ENCODE measurements around the gene DOCK9. TPM values are rescaled to one million over a fixed set of nuclear protein-coding genes. Genes with fewer than 3 reads are reported as not detected.

DOCK9 gene
- total and polyA plus RNA-seq, 2 donors (not counting 1 experiment from before 2014, with no cell fraction given) = 18.5 to 28.0 TPM

DNA sequence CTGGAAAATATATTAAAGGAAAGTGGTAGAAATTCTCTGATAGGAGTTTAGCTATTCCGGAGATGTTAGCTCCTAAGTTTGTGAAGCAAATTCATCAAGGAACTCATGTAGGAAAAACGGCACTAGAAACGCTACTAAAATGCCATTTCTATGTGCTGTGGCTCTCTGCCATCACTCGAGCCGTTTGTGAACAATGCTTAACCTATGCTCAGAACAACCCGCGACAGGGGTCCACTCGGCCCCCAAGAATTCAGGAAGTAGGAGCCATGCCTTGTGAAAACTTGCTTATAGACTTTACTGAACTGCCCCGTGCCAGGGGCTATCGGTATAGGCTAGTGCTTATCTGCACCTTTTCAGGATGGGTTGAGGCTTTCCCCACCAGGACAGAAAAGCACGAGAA, 211.2 kb downstream of the DOCK9 start:
- Histone ChIP-seq H4K20me1 (ENCODE audit: control insufficient read depth, insufficient read depth, low read length, poor library complexity, severe bottlenecking) (no peaks in the 10 kb centered on the region), H3K4me2 (replicated peaks; ENCODE audit: low read depth, low read length, poor library complexity, severe bottlenecking) (no peak overlapping the region), H3K27me3 (replicated peaks in 1 of 4; ENCODE audit: control extremely low read depth in 1 of 4, control insufficient read depth in 3 of 4, insufficient read depth in 4 of 4, low read length in 3 of 4) (no peaks in the 10 kb centered on the region), H3K4me1 (ENCODE audit: control insufficient read depth in 2 of 2, insufficient read depth in 2 of 2, low read length in 2 of 2) (no peaks in the 10 kb centered on the region), H3K36me3 (replicated peaks in 1 of 2; ENCODE audit: control extremely low read depth in 1 of 2, control insufficient read depth in 1 of 2, extremely low read depth in 1 of 2, insufficient read depth in 2 of 2, low read length in 1 of 2) (no peaks in the 10 kb centered on the region), H3K27ac (ENCODE audit: low read length in 2 of 2) (no peak overlapping the region), H3K4me3 (ENCODE audit: control extremely low read depth in 1 of 5, extremely low read depth in 1 of 5, insufficient read depth in 1 of 5, low read depth in 2 of 5, low read length in 4 of 5) (no peak overlapping the region), H3K9me3 (ENCODE audit: control extremely low read depth in 1 of 3, control insufficient read depth in 2 of 3, insufficient read depth in 1 of 3, low read length in 2 of 3) (peaks cover 0 to 8% (median 0%) of the 10 kb centered on the region in 3 donors), H3K9ac (ENCODE audit: low read length) (no peak overlapping the region), H2AFZ (ENCODE audit: insufficient read depth, low read depth, low read length, poor library complexity, severe bottlenecking) (no peak overlapping the region), H3K79me2 (ENCODE audit: control insufficient read depth, insufficient read depth, low read length) (no peaks in the 10 kb centered on the region)
- H3K4me3 Mint-ChIP-seq = no peak overlapping the region
- no peaks in the 10 kb centered on the region for H3K4me1 Mint-ChIP-seq
- CTCF ChIA-PET = no interaction called here
- no peak overlapping the region for H3K27ac Mint-ChIP-seq
- H3K9me3 Mint-ChIP-seq (ENCODE audit: insufficient read depth) = no peaks in the 10 kb centered on the region
- WGBS (ENCODE audit: insufficient coverage) = 74% methylated on average over 11 of the region's 11 CpGs
- DNase-seq = no peak
- TF ChIP-seq, protein P1, sequence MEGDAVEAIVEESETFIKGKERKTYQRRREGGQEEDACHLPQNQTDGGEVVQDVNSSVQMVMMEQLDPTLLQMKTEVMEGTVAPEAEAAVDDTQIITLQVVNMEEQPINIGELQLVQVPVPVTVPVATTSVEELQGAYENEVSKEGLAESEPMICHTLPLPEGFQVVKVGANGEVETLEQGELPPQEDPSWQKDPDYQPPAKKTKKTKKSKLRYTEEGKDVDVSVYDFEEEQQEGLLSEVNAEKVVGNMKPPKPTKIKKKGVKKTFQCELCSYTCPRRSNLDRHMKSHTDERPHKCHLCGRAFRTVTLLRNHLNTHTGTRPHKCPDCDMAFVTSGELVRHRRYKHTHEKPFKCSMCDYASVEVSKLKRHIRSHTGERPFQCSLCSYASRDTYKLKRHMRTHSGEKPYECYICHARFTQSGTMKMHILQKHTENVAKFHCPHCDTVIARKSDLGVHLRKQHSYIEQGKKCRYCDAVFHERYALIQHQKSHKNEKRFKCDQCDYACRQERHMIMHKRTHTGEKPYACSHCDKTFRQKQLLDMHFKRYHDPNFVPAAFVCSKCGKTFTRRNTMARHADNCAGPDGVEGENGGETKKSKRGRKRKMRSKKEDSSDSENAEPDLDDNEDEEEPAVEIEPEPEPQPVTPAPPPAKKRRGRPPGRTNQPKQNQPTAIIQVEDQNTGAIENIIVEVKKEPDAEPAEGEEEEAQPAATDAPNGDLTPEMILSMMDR (IDR thresholded peaks at IDR 0.05) = no peak
- no peak for TF ChIP-seq EZH2 (IDR thresholded peaks at IDR 0.05; ENCODE audit: borderline replicate concordance, insufficient read depth, low read depth, low read length, poor library complexity, severe bottlenecking)
- intact Hi-C loops (cut with micrococcal nuclease) = no loop called here
- POLR2A ChIA-PET = no interaction called here
- H3K27me3 Mint-ChIP-seq = peaks cover 21% of the 10 kb centered on the region
- no peak for ATAC-seq (ENCODE audit: low read depth)

DNA sequence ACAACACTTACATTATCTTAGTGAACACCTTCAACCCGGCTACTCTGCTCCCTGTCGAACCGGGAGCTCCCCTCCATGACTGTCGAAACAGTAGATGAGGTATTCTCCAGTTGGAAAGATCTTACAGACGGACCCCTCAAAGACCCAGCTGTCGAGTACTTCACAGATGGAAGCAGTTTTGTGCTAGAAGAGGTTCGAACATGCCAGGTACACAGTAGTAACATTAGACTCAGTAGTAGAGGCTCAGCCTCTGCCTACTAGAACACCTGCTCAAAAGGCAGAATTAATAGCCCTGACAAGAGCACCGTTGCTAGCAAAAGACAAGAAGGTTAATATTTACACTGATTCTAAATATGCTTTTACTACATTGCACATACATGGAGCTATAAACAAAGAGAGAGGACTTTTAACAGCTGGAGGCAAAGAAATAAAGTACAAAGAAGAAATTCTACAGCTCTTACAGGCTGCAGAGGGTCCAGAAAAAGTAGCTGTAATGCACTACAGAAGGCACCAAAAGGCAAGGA, 211.8 kb downstream of the DOCK9 start:
- Histone ChIP-seq H3K27me3 (replicated peaks in 1 of 4; ENCODE audit: control extremely low read depth in 1 of 4, control insufficient read depth in 3 of 4, insufficient read depth in 4 of 4, low read length in 3 of 4) (no peaks in the 10 kb centered on the region), H3K9ac (ENCODE audit: low read length) (no peak overlapping the region), H2AFZ (ENCODE audit: insufficient read depth, low read depth, low read length, poor library complexity, severe bottlenecking) (no peak overlapping the region), H3K36me3 (replicated peaks in 1 of 2; ENCODE audit: control extremely low read depth in 1 of 2, control insufficient read depth in 1 of 2, extremely low read depth in 1 of 2, insufficient read depth in 2 of 2, low read length in 1 of 2) (no peaks in the 10 kb centered on the region), H3K9me3 (ENCODE audit: control extremely low read depth in 1 of 3, control insufficient read depth in 2 of 3, insufficient read depth in 1 of 3, low read length in 2 of 3) (peaks cover 0 to 10% (median 0%) of the 10 kb centered on the region in 3 donors), H3K4me1 (ENCODE audit: control insufficient read depth in 2 of 2, insufficient read depth in 2 of 2, low read length in 2 of 2) (no peaks in the 10 kb centered on the region), H3K4me3 (ENCODE audit: control extremely low read depth in 1 of 5, extremely low read depth in 1 of 5, insufficient read depth in 1 of 5, low read depth in 2 of 5, low read length in 4 of 5) (no peak overlapping the region), H3K27ac (ENCODE audit: low read length in 2 of 2) (no peak overlapping the region), H4K20me1 (ENCODE audit: control insufficient read depth, insufficient read depth, low read length, poor library complexity, severe bottlenecking) (no peaks in the 10 kb centered on the region), H3K79me2 (ENCODE audit: control insufficient read depth, insufficient read depth, low read length) (no peaks in the 10 kb centered on the region), H3K4me2 (replicated peaks; ENCODE audit: low read depth, low read length, poor library complexity, severe bottlenecking) (no peak overlapping the region)
- no peak for ATAC-seq (ENCODE audit: low read depth)
- Mint-ChIP-seq H3K9me3 (ENCODE audit: insufficient read depth) (peaks cover under 1% of the 10 kb centered on the region), H3K27me3 (peaks cover 21% of the 10 kb centered on the region), H3K4me1 (no peaks in the 10 kb centered on the region), H3K4me3 (no peak overlapping the region), H3K27ac (no peak overlapping the region)
- intact Hi-C loops (cut with micrococcal nuclease) = no loop called here
- CTCF ChIA-PET = no interaction called here
- WGBS (ENCODE audit: insufficient coverage) = no CpG with 5 or more reads among the region's 8 CpGs
- TF ChIP-seq, protein P1 (IDR thresholded peaks at IDR 0.05) = no peak
- TF ChIP-seq EZH2 (IDR thresholded peaks at IDR 0.05; ENCODE audit: borderline replicate concordance, insufficient read depth, low read depth, low read length, poor library complexity, severe bottlenecking) = no peak
- no peak for DNase-seq
- POLR2A ChIA-PET = no interaction called here
